GM12892 (cell line): ENCODE results near the gene SF3B6.
"Not testable (repeated sequence)": the region's sequence is repeated elsewhere in the genome, so short reads cannot be mapped to it uniquely, and the experiment has no call there.

Experiments
- DNase-seq: peaks from one replicate; pipeline ENCODE4 v3.0.0; 2011; ENCODE audit not compliant: insufficient read length
- FAIRE-seq: peaks from 2 replicates; lab custom pipeline; 2011; peaks lifted over from hg19 to GRCh38; lab: Jason Lieb, UNC
- POLR2A ChIP-seq: IDR thresholded peaks from 2 replicates; pipeline ENCODE4 v1.6.1; 2011; ENCODE audit warnings: low read depth, low read length, control low read depth
- POLR2AphosphoS5 ChIP-seq: IDR thresholded peaks from 2 replicates; pipeline ENCODE4 v1.6.1; 2011; ENCODE audit warnings: low read depth, low read length, control low read depth
- TAF1 ChIP-seq: IDR thresholded peaks from 2 replicates; pipeline ENCODE4 v1.6.1; 2011; ENCODE audit warnings: low read depth, mild to moderate bottlenecking, control low read depth, low read length, borderline replicate concordance

Gene SF3B6

DNA sequence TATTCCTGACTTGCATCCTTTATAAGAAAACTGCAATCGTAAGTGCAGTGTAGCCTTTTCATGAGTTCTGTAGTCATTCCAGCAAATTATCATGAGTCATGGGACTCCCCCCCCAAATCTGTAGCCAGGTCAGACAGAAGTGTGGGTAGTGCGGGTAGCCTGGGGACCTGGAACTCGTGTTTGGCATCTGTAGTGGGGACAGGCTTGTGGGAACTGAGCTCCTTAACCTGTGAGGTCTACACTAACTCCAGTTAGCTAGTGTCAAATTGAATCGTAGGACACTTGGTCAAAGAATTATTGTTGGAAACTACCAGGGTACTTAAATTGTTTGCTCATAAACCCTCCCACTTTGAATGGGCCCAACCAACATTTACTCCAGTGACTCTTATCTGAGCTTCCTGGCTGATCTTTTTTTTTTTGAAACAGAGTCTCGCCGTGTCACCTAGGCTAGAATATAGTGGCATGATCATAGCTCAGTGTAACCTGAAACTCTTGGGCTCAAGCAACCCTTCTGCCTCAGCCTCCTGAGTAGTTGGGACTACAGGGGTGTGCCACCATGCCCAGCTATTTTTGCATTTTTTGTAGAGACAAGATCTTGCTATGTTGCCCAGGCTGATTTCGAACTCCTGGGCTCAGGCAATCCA, 34.7 kb upstream of the SF3B6 start:
- DNase-seq (no peak), FAIRE-seq (no peak)
- TF ChIP-seq POLR2AphosphoS5 (no peak), POLR2A (no peak), TAF1 (no peak)

DNA sequence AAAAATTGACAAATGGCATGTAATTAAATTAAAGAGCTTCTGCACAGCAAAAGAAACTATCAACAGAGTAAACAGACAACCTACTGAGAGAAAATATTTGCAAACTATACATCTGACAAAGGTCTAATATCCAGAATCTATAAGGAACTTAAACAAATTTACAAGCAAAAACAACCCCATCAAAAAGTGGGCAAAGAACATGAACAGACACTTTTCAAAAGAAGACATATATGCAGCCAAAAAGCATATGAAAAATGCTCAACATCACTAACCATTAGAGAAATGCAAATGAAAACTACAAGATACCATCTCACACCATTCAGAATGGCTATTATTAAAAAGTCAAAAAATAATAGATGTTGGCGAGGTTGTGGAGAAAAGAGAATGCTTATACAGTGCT, 33.3 kb upstream of the SF3B6 start:
- DNase-seq, FAIRE-seq: not testable (repeated sequence)

DNA sequence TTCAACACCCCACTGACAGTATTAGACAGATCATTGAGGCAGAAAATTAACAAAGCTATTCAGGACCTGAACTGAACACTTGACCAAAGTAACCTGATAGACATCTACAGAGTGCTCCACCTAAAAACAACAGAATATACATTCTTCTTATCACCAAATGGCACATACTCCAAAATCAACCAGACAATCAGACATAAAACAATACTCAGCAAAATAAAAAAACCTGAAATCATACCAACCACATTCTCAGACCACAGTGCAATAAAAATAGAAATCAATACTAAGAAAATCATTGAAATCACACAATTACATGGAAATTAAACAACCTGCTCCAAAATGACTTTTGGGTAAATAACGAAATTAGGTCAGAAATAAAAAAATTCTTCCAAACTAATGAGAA, 31.2 kb upstream of the SF3B6 start:
- FAIRE-seq (no peak), DNase-seq (no peak)
- TF ChIP-seq TAF1: no peak
- TF ChIP-seq POLR2AphosphoS5: no peak
- no peak for TF ChIP-seq POLR2A

DNA sequence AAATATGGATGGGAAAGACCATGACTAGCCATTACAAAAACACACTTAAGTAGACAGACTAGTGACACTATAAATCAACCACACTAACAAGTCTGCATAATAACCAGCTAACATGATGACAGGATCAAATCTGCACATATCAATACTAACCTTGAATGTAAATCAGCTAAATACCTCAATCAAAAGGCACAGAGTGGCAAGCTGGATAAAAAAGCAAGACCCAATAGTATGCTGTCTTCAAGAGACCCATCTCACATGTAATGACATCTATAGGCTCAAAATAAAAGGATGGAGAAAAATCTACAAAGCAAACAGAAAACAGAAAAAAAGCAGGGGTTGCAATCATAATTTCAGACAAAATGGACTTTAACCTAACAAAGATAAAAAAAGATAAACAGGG, 30.7 kb upstream of the SF3B6 start:
- FAIRE-seq (no peak), DNase-seq (no peak)
- TF ChIP-seq POLR2AphosphoS5 (no peak), POLR2A (no peak), TAF1 (no peak)

DNA sequence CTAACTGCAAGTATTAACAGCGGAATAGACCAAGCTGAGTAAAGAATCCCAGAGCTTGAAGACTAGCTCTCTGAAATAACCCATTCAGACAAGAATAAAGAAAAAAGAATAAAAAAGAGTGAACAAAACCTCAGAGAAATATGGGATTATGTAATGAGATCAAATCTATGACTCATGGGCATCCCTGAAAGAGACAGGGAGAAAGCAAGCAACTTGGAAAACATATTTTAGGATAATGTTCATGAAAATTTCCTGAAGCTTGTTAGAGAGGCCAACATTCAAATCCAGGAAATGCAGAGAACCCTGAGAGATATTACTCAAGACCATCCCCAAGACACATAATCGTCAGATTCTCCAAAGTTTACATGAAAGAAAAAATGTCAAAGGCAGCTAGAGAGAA, 29.7 kb upstream of the SF3B6 start:
- no peak for TF ChIP-seq POLR2AphosphoS5
- no peak for TF ChIP-seq TAF1
- no peak for TF ChIP-seq POLR2A
- FAIRE-seq (no peak), DNase-seq (no peak)

DNA sequence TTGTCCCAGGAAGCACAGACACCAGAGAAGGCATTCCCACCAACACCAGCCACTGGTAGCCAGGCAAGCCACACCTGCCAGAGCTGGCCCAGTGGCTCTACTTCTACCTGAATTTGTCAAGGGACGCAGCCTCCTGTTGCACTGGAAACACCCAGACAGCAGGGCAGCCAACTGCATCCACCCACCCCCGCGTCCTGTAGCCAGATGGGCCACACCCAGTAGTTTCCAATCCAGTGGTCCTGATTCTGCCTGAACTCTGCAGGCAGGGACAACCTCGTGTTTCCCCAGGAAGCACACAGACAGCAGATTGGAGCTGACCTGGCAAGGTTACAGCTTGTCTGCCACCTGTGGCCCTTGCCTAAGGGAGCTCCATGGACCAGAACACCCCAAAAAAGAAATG, 28.8 kb upstream of the SF3B6 start:
- FAIRE-seq (no peak), DNase-seq (no peak)
- TF ChIP-seq POLR2AphosphoS5 (no peak), TAF1 (no peak), POLR2A (no peak)

DNA sequence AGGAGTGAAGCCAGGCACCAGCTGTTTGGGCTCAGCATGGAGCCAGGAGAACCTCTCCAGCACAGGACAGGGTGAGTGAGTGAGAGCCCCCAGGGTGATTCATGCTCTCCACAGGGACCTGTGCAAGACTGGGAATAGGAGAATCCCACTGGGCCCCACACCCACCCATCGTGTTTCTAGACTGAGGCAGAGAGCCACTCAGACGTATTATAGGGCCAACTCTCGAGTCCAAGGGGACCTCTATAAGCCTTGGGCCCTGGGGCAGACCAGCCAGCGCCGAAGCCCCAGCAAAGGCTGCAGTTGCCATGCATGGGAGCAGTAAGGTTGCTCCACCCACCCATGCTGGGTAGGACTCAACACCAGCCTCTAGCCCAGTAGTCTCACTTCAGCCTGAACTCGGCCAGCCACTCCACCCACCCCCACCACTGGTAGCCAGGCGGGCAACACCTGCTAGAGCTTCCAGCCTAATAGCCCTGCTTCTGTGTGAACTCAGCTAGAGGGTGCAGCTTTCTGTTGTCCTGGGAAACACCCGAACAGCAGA, 28.1 kb upstream of the SF3B6 start:
- TF ChIP-seq POLR2A (no peak), POLR2AphosphoS5 (no peak), TAF1 (no peak)
- no peak for DNase-seq
- no peak for FAIRE-seq

DNA sequence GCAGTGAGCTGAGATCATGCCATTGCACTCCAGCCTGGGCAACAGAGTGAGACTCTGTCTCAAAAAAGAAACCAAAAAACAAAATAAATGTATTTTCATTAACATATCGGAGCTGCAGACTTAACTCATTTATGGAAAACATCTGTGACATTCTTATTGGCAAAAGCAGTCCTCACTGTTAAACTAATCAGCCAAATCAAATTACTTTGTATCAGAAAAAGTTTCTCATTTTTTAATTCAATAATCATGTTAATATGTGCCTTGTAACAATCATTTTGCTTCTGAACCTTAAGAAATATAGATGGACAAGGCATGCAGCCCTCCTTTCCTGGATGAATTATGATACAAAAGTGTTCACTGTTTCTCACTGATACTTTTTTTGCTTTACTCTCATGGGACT, 26.6 kb upstream of the SF3B6 start:
- no peak for FAIRE-seq
- no peak for TF ChIP-seq POLR2A
- no peak for TF ChIP-seq TAF1
- no peak for TF ChIP-seq POLR2AphosphoS5
- no peak for DNase-seq

DNA sequence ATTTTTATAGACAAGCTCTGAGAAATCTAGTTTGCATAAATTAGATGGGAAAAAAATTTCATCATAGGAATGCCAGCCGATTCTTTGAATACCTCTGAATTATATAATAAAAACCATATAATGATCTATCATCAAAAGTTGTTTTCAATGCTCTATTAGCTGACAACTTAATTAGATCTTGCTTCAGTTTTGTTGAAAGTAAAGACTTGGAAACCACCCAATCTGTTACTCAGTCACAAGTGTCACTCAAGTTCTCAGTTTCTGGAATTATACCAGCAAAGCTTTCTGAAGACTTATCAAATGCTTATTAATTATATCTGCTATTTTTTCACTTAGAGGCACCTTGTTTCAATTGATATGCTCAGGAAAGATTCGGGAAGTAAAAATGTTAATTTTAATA, 25.9 kb upstream of the SF3B6 start:
- no peak for FAIRE-seq

DNA sequence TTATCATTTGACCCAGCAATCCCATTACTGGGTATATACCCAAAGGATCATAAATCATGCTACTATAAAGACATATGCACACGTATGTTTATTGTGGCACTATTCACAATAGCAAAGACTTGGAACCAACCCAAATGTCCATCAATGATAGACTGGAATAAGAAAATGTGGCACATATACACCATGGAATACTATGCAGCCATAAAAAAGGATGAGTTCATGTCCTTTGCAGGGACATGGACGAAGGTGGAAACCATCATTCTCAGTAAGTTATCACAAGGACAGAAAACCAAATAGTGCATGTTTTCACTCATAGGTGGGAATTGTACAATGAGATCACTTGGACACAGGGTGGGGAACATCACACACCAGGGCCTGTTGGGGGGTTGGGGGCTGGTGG, 24.6 kb upstream of the SF3B6 start:
- FAIRE-seq, DNase-seq: not testable (repeated sequence)

More for the DNA sequence above, 25.9 kb upstream of the SF3B6 start:
- TF ChIP-seq POLR2A (no peak), TAF1 (no peak)
- DNase-seq: no peak

DNA sequence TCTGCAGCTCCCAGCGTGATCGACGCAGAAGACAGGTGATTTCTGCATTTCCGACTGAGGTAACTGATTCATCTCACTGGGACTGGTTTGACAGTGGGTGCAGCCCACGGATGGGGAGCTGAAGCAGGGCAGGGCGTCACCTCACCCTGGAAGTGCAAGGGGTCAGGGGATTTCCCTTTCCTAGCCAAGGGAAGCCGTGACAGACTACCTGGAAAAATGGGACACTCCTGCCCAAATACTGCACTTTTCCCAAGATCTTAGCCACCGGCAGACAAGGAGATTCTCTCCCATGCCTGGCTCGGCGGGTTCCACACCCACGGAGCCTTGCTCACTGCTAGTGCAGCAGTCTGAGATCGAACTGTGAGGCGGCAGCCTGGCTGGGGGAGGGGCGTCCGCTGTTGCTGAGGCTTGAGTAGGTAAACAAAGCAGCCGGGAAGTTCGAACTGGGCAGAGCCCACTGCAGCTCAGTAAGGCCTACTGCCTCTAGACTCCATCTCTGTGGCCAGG, 19.1 kb upstream of the SF3B6 start:
- DNase-seq, FAIRE-seq: not testable (repeated sequence)

DNA sequence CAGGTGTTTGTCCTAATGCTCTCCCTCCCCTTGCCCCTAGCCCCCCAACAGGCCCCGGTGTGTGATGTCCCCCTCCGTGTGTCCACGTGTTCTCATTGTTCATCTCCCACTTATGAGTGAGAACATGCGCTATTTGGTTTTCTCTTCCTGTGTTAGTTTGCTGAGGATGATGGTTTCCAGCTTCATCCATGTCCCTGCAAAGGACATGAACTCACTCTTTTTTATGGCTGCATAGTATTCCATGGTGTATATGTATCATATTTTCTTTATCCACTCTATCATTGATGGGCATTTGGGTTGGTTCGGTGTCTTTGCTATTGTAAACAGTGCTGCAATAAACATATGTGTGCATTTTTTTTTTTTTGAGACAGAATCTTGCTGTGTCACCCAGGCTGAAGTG, 17.1 kb upstream of the SF3B6 start:
- not testable (repeated sequence) for FAIRE-seq, DNase-seq

DNA sequence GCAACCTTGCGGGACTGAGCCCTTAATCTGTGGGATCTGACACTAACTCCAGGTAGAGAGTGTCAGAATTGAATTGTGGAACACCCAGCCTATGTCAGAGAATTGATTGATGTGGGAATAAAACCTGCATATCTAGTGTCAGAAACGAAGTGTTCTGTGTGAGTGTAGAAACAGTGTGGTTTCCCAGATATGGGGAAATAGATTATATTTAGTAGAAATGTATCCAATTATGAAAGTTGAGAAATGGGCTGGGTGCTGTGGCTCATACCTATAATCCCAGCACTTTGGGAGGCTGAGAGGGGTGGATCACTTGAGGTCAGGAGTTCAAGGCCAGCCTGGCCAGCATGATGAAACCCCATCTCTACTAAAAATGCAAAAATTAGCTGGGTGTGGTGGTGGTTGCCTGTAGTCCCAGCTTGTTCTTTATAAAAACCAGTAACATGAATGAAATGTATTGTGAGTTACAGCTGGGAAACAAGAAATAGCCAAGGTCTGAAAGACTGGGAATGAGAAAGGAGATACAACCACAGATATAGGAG, 12.8 kb upstream of the SF3B6 start:
- DNase-seq: no peak
- TF ChIP-seq POLR2A (no peak), TAF1 (no peak), POLR2AphosphoS5 (no peak)
- no peak for FAIRE-seq
